Fibroblast of lung (primary cell): ENCODE measurements around the gene THPO. TPM values are rescaled to one million over a fixed set of nuclear protein-coding genes. Genes with fewer than 3 reads are reported as not detected.

ENCODE experiments used
- DNase-seq, 2 donors: peaks; one replicate each; pipeline versions ENCODE4 v3.0.0 to v3.0.0-alpha.2; 2010; ENCODE audit warnings: low read depth in 2 of 2
- H2AFZ ChIP-seq: 2 replicates; pipeline ENCODE4 v1.5.1; 2012; ENCODE audit warnings: low read length, control low read depth, inconsistent platforms
- H3K27ac ChIP-seq: 2 replicates; pipeline ENCODE4 v1.5.1; 2011; ENCODE audit warnings: low read length, control low read depth; ENCODE audit not compliant: insufficient read depth
- H3K27me3 ChIP-seq: 2 replicates; pipeline ENCODE4 v1.5.1; 2011; ENCODE audit warnings: mild to moderate bottlenecking, low read length; ENCODE audit not compliant: control insufficient read depth, insufficient read depth
- H3K36me3 ChIP-seq: 2 replicates; pipeline ENCODE4 v1.5.1; 2011; ENCODE audit warnings: low read length; ENCODE audit not compliant: control insufficient read depth, insufficient read depth
- H3K4me1 ChIP-seq: 2 replicates; pipeline ENCODE4 v1.5.1; 2011; ENCODE audit warnings: low read length; ENCODE audit not compliant: control insufficient read depth, insufficient read depth; ENCODE audit errors: extremely low read depth
- H3K4me2 ChIP-seq: 2 replicates; pipeline ENCODE4 v1.5.1; 2011; ENCODE audit warnings: low read length, control low read depth; ENCODE audit not compliant: insufficient read depth; ENCODE audit errors: extremely low read depth
- H3K4me3 ChIP-seq, 4 experiments: fragments of 200-600 bp in 1 of 4; sonication (generic) in 1 of 4; replicated peaks in 1 of 4; 2 replicates each; pipeline ENCODE4 v1.5.1; 2011 to 2016; ENCODE audit warnings: low read length in 4 of 4, low read depth in 3 of 4, mild to moderate bottlenecking in 3 of 4, control low read depth in 2 of 4, inconsistent platforms in 1 of 4, mixed read lengths in 1 of 4; ENCODE audit not compliant: insufficient read depth in 1 of 4; ENCODE audit errors: control extremely low read depth in 1 of 4
- H3K79me2 ChIP-seq: 2 replicates; pipeline ENCODE4 v1.5.1; 2012; ENCODE audit warnings: mild to moderate bottlenecking, low read length, inconsistent platforms; ENCODE audit not compliant: control insufficient read depth, insufficient read depth
- H3K9ac ChIP-seq: 2 replicates; pipeline ENCODE4 v1.5.1; 2011; ENCODE audit warnings: mild to moderate bottlenecking, low read length, control low read depth; ENCODE audit not compliant: insufficient read depth
- H3K9me3 ChIP-seq: 2 replicates; pipeline ENCODE4 v1.5.1; 2012; ENCODE audit warnings: low read depth, low read length; ENCODE audit not compliant: control insufficient read depth, insufficient read depth
- H4K20me1 ChIP-seq: 2 replicates; pipeline ENCODE4 v1.5.1; 2011; ENCODE audit warnings: low read length; ENCODE audit not compliant: control insufficient read depth, insufficient read depth; ENCODE audit errors: extremely low read depth
- EZH2 ChIP-seq: IDR thresholded peaks from 2 replicates; pipeline ENCODE4 v1.5.1; 2012; ENCODE audit warnings: low read length, control low read depth, mild to moderate bottlenecking; ENCODE audit errors: missing control alignments
- polyA plus RNA-seq, 2 donors: library from polyadenylated mRNA; depleted of rRNA in 1 of 2; stranded (reverse) in 1 of 2; unstranded in 1 of 2; fragments of >200 nt; gene quantifications; 2 replicates each; pipeline ENCODE4 v1.2.1, GENCODE V29; 2011 to 2012; ENCODE audit warnings: missing spikeins in 1 of 2
- total RNA-seq: library from RNA; depleted of rRNA; stranded (reverse); fragments of >200 nt; gene quantifications from 2 replicates; pipeline ENCODE4 v1.2.1, GENCODE V29; 2014
- TF ChIP-seq, protein P1 (sequence below), 2 donors: IDR thresholded peaks in 1 of 2; conservative IDR thresholded peaks in 1 of 2; 1 replicate in 1 of 2; 2 replicates in 1 of 2; pipeline ENCODE4 v1.5.1; 2011 to 2012; ENCODE audit warnings: low read length in 2 of 2, control low read depth in 1 of 2, inconsistent platforms in 1 of 2, low read depth in 1 of 2, mild to moderate bottlenecking in 1 of 2

THPO gene
- total and polyA plus RNA-seq, 2 donors (not counting 1 experiment from before 2014, with no cell fraction given), result 0.27 to 0.50 TPM

DNA sequence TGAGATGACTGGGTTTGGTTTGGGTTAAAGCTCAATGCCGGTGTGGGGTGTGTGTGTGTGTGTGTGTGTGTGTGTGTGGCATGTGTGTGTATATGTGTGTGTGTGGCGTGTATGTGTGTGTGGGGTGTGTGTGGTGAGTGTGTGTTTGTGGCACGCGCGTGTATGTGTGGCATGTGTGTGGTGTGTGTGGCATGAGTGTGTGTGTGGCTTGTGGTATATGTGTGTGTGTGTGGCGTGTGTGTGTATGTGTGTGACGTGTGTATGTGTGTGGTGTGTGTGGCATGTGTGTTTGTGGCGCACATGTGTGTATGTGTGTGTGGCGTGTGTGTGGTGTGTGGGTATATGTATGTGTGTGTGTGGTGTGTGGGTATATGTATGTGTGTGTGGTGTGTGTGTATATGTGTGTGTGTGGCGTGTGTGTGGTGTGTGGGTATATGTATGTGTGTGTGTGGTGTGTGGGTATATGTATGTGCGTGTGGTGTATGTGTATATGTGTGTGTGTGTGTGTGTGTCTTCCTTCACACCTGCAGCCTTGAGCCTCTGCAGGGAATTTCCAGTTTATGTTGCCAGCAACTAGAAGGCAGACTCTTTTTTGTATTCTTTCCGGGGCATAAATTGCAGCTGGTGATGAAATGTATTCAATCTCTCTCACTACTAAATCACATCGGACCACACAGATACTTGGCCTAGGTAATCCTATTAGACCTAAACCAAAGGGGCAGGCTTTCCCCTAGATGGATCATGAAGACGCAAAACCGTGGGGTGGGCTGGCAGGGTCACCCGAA lies 36.6 kb upstream of the THPO start:
- Histone ChIP-seq H3K36me3 (no peaks in the 10 kb centered on the region), H3K9ac (no peak overlapping the region), H3K4me3 (no peak overlapping the region), H3K79me2 (no peaks in the 10 kb centered on the region), H3K4me2 (no peak overlapping the region), H4K20me1 (no peaks in the 10 kb centered on the region), H2AFZ (no peak overlapping the region), H3K27ac (no peak overlapping the region), H3K4me1 (no peaks in the 10 kb centered on the region), H3K9me3 (no peaks in the 10 kb centered on the region), H3K27me3 (no peaks in the 10 kb centered on the region)
- TF ChIP-seq EZH2, result no peak
- TF ChIP-seq, protein P1, sequence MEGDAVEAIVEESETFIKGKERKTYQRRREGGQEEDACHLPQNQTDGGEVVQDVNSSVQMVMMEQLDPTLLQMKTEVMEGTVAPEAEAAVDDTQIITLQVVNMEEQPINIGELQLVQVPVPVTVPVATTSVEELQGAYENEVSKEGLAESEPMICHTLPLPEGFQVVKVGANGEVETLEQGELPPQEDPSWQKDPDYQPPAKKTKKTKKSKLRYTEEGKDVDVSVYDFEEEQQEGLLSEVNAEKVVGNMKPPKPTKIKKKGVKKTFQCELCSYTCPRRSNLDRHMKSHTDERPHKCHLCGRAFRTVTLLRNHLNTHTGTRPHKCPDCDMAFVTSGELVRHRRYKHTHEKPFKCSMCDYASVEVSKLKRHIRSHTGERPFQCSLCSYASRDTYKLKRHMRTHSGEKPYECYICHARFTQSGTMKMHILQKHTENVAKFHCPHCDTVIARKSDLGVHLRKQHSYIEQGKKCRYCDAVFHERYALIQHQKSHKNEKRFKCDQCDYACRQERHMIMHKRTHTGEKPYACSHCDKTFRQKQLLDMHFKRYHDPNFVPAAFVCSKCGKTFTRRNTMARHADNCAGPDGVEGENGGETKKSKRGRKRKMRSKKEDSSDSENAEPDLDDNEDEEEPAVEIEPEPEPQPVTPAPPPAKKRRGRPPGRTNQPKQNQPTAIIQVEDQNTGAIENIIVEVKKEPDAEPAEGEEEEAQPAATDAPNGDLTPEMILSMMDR (conservative IDR thresholded peaks at IDR 0.05 in 1 of 2, IDR thresholded peaks at IDR 0.05 in 1 of 2; ENCODE audit: low read depth in 1 of 2, low read length in 2 of 2), result no peak
- no peak for DNase-seq

DNA sequence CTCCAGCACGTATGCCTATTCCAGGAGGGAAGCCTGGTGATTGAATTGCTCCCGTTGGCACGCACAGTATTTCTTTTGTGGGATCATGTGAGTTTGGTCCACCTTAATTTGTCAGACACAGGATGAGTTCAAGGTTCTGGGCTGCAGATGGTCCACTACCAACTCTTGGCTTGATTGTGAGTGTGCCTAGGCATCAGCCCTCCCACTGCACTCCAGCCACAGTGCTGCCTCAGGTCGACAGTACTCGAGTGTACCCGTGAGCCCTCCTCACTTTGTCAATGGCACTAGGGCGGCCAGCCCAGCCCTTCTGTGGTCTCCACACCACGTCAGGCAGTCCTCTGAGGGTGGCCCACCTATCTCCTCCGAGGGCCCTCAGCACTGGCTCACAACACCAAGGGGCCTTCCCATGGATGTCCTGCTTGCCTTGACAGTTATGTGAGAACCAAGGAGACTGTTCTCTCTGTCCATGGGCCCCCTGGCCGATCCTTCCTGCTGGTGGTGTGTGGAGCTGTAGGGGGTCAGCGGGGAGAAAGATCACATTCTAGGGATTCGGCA lies 32.0 kb upstream of the THPO start:
- no peak overlapping the region for H3K9ac ChIP-seq
- no peaks in the 10 kb centered on the region for H3K36me3 ChIP-seq
- TF ChIP-seq EZH2, result no peak
- TF ChIP-seq, protein P1 (conservative IDR thresholded peaks at IDR 0.05 in 1 of 2, IDR thresholded peaks at IDR 0.05 in 1 of 2; ENCODE audit: low read depth in 1 of 2, low read length in 2 of 2), result no peak
- no peak overlapping the region for H3K4me2 ChIP-seq
- no peak overlapping the region for H3K27ac ChIP-seq
- H3K79me2 ChIP-seq, result no peaks in the 10 kb centered on the region
- no peaks in the 10 kb centered on the region for H3K9me3 ChIP-seq
- H4K20me1 ChIP-seq, result no peaks in the 10 kb centered on the region
- no peak overlapping the region for H3K4me3 ChIP-seq
- peaks cover 4% of the 10 kb centered on the region for H3K27me3 ChIP-seq
- no peak overlapping the region for H2AFZ ChIP-seq
- H3K4me1 ChIP-seq, result no peaks in the 10 kb centered on the region
- DNase-seq, result no peak

DNA sequence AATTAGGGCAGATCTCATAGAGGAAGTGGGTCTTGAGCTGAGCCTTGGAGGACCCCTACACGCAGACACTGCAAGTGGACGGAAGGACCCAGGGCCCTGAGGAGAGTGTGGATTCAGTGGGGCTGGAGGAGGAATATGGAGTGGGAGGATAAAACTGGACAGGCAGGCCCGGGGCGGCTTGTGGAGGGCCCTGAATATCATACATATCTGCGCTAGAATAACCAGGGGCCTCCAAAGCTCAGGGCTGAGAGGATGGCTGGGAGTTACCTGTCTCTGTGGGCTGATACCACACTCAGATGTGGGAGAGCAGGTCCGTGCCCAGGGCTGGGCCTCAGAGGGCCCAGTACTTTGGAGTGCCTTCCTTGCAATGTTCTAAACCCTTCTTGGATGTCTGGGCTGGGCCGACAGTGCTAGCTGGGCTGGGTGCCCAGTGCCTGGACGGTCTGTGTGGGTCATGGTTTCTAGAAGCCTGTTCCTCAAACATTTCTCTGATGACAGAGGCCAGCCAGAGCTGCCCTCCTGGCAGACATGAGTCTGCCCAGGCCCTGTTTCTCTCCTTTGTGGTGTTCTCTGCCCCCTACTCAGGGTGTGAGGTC lies 31.4 kb upstream of the THPO start:
- TF ChIP-seq, protein P1 (conservative IDR thresholded peaks at IDR 0.05 in 1 of 2, IDR thresholded peaks at IDR 0.05 in 1 of 2; ENCODE audit: low read depth in 1 of 2, low read length in 2 of 2), result no peak
- TF ChIP-seq EZH2, result no peak
- Histone ChIP-seq H3K27me3 (peaks cover 4% of the 10 kb centered on the region), H3K4me1 (no peaks in the 10 kb centered on the region), H4K20me1 (no peaks in the 10 kb centered on the region), H3K27ac (no peak overlapping the region), H3K4me2 (no peak overlapping the region), H3K9me3 (no peaks in the 10 kb centered on the region), H3K36me3 (no peaks in the 10 kb centered on the region), H3K4me3 (no peak overlapping the region), H2AFZ (no peak overlapping the region), H3K79me2 (no peaks in the 10 kb centered on the region), H3K9ac (no peak overlapping the region)
- no peak for DNase-seq
